Loucy (cell line): Measurements from ENCODE around the gene FREM3.

Source experiments
- CTCF ChIP-seq: fragments of 200-600 bp; sonication (generic); conservative IDR thresholded peaks from 2 replicates; pipeline ENCODE4 v1.5.1; 2014; ENCODE audit warnings: mild to moderate bottlenecking, antibody characterized with exemption, low read length
- EZH2phosphoT487 ChIP-seq: fragments of 200-600 bp; IDR thresholded peaks from 2 replicates; pipeline ENCODE4 v1.6.1; 2018; ENCODE audit warnings: antibody characterized with exemption, mild to moderate bottlenecking, moderate library complexity, borderline replicate concordance

- TF ChIP-seq CTCF (peak; percentile 45), EZH2phosphoT487 (no peak)
Observed at GRCh38 chr4:143559757-143560147, 140.7 kb downstream of the FREM3 start.
